GM19438 (cell line): ENCODE results near the gene SIN3B.

Experiments
- ATAC-seq: cut with Tn5 transposase; IDR thresholded peaks from one replicate; pipeline ENCODE4 v1.9.1; 2021; ENCODE audit warnings: low read depth; ENCODE audit not compliant: unreplicated experiment

The SIN3B gene

DNA sequence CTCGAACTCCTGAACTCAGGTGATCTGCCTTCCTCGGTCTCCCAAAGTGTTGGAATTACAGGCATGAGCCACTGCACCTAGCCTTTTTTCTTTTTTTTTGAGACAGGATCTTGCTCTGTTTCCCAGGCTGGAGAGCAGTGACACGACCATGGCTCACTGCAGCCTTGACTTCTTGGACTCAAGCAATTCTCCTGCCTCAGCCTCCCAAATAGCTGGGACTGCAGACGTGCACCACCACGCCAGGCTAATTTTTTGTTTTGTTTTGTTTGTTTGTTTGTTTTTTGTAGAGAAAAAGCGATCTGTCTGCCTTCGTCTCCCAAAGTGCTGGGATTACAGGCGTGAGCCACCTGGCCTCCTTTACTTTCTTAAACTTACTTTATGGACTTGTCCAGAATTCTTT lies 6.5 kb upstream of the SIN3B start:
- ATAC-seq: no peak

GRCh38 chr19:16824658-16825311 lies 4.4 kb upstream of the SIN3B start:
- ATAC-seq: no peak

GRCh38 chr19:16825312-16826052 lies 3.7 kb upstream of the SIN3B start:
- ATAC-seq: no peak

- ATAC-seq: no peak
Measured at GRCh38 chr19:16829822-16830289, 658 bp downstream of the SIN3B start.

- no peak for ATAC-seq
Measured at GRCh38 chr19:16830679-16831078, 1.5 kb downstream of the SIN3B start.

GRCh38 chr19:16831531-16831930 lies 2.3 kb downstream of the SIN3B start:
- ATAC-seq: no peak

DNA sequence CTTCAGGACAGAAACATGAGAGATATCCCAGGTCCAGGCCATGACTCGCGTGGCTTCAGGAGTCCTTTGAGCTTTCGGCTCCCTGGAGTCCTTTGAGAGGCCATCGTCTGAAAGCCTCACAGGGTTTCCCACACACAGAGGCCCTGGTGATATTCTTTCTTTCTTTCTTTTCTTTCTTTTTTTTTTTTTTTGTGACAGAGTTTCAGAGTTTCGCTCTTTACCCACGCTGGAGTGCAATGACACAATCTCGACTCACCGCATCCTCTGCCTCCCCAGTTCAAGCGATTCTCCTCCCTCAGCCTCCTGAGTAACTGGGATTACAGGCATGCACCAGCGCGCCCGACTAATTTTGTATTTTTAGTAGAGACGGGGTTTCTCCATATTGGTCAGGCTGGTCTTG lies 5.5 kb downstream of the SIN3B start:
- no peak for ATAC-seq

GRCh38 chr19:16836115-16837034 lies 7.2 kb downstream of the SIN3B start:
- ATAC-seq: no peak

- ATAC-seq: no peak
Measured at GRCh38 chr19:16837035-16837362, 7.8 kb downstream of the SIN3B start.

DNA sequence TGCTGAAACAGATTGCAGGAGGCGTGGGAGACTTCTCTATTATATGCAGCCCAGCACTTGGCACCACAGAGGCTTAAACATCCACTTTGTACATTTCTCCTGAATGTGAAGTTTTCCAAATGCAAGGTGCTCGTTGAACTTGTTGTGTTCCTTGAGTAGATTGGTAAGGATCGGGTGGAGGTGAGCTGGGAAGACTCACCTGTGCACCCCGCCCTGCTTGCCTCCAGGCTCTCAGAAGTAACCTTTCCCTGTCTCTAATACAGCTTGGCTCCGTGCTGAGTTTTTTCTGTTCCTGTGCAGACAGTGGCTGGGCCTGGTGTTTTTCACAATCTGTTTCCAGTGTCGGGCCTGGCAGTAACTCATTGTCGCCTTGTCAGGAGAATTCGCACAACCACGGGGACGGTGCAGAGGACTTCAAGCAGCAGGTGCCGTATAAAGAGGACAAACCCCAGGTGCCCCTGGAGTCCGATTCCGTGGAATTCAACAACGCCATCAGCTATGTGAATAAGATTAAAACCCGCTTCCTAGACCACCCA lies 12.3 kb downstream of the SIN3B start:
- ATAC-seq: no peak

- no peak for ATAC-seq
Measured at GRCh38 chr19:16846901-16847300, 17.7 kb downstream of the SIN3B start.

DNA sequence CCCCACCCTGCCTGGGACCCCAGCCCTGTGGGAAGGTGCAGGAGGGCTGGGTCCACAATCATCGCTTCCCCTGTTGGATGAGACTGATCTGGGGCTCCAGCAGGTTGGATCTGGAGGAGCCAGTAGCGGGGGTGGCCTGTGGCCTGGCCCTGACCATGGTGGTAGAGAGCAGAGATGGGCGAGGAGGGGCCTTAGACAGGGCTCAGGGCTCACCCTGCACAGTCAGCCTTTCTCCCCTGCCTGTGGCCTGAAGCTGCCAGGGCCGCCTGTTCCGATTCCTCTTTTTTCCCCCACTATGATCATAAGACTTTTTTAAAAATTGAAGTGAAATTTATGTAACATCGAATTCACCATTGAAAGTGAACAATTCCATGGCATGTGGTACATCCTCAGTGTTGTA lies 18.2 kb downstream of the SIN3B start:
- no peak for ATAC-seq

- ATAC-seq: no peak
Measured at GRCh38 chr19:16849168-16849567, 20.0 kb downstream of the SIN3B start.

DNA sequence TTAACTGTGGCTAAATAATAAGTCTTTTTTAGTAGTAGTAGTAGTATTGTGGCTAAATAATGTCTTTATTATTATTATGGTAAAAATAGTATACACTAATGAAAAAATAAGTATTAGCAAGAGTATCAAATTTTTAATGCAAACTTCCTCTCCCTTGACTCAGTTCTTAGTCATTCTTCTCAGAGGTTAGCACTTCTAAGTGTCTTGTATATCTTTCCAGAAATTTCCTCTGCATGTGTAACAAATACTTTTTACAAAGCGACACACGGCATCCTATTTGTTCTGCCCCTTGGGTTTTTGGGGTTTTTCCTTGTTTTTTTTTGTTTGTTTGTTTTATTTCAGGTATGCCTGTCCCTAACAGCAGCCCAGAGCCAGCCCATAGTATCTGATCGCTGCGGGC lies 20.9 kb downstream of the SIN3B start:
- no peak for ATAC-seq

GRCh38 chr19:16851031-16851712 lies 22.0 kb downstream of the SIN3B start:
- no peak for ATAC-seq

GRCh38 chr19:16853066-16853465 lies 23.9 kb downstream of the SIN3B start:
- no peak for ATAC-seq

GRCh38 chr19:16856091-16856490 lies 26.9 kb downstream of the SIN3B start:
- ATAC-seq: no peak

DNA sequence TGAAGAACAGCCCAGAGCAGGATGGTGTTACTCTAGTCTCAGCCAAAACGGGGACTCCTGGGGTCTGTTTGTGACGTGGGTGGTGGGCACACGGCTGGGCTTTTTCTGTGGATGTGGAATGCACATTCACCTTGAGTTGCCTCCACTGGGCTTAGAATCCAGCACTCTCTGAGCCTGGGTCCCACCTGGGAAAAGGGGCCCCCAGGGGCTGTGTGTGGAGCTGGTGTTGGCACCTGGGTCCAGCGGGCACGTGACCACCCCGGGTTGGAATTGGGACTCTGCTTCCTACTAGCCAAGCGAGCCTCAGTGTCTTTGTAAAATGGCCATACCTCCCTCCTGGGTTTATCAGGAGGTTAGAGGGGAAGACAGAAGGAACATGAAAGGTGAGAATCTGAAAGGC lies 30.4 kb downstream of the SIN3B start:
- no peak for ATAC-seq

- ATAC-seq: no peak
Measured at GRCh38 chr19:16860118-16860517, 30.9 kb downstream of the SIN3B start.

DNA sequence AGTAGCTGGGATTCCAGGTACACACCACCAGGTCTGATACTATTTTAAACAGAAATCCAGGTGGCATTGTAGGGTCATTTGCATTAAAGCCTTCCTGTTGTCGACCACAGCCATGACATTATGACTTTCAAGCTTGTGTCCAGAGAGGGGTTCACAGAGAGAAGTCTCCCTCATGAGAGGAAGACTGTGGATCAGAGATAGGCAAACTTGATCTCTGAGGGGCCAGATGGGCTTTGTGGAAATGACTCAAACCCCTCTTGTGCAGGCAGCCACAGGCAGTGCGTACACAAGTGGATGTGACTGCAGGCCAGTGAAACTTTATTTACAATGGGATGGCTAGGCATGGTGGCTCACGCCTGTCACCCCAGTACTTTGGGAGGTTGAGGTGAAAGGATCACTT lies 31.8 kb downstream of the SIN3B start:
- no peak for ATAC-seq

GRCh38 chr19:16861834-16862233 lies 32.6 kb downstream of the SIN3B start:
- no peak for ATAC-seq
